C4-2B (cell line): Measurements from ENCODE around the gene ITGBL1.

ENCODE experiments used
- H3K27ac ChIP-seq: fragments of 450-650 bp; 2 replicates; pipeline ENCODE4 v1.5.1; 2017
- ZFX ChIP-seq: fragments of 450-650 bp; IDR thresholded peaks from 2 replicates; pipeline ENCODE4 v1.6.1; 2017
- TF ChIP-seq, protein P1 (sequence below): fragments of 450-650 bp; conservative IDR thresholded peaks from 2 replicates; pipeline ENCODE4 v1.5.1; 2017; ENCODE audit warnings: mild to moderate bottlenecking

Gene ITGBL1

DNA sequence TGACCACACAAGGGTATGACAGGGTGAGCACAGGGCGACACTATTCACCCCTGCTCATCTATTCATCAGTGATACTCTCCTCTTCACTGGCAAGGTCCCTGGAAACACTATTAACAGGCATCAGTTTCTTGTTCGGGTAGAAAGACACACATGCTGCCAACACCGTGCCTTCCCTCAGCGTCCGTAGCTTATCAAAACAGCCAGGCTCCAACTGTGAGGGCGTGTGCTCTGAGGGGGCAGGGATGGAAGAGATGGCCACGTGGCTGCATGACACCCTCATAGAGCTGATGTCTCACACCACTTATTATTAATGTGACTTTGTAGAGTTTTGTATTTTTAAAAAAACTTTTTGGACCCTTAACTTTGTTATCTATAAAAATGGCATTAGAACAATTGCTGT, 160.3 kb downstream of the ITGBL1 start:
- H3K27ac ChIP-seq = no peak overlapping the region
- TF ChIP-seq, protein P1, sequence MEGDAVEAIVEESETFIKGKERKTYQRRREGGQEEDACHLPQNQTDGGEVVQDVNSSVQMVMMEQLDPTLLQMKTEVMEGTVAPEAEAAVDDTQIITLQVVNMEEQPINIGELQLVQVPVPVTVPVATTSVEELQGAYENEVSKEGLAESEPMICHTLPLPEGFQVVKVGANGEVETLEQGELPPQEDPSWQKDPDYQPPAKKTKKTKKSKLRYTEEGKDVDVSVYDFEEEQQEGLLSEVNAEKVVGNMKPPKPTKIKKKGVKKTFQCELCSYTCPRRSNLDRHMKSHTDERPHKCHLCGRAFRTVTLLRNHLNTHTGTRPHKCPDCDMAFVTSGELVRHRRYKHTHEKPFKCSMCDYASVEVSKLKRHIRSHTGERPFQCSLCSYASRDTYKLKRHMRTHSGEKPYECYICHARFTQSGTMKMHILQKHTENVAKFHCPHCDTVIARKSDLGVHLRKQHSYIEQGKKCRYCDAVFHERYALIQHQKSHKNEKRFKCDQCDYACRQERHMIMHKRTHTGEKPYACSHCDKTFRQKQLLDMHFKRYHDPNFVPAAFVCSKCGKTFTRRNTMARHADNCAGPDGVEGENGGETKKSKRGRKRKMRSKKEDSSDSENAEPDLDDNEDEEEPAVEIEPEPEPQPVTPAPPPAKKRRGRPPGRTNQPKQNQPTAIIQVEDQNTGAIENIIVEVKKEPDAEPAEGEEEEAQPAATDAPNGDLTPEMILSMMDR = no peak
- TF ChIP-seq ZFX = no peak

DNA sequence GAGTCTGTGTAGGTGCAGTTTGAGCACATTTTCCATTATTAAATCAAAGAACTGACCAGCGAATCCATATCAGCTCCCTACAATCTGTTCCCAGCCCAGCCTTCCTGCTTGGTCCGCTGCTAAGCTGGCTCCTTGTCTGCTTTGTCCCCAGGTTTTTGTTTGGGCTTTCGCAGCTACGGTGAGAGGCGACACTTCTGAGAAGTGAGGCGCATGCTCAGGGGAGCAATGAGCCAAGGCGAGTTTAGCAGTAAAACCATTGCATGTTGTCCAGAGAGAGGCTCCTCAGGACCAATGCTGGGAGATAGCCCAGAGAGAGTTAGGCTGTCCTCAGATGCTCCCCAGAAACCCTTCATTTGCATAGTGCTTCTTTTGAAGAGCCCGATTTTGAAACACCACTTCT, 162.0 kb downstream of the ITGBL1 start:
- no peak overlapping the region for H3K27ac ChIP-seq

DNA sequence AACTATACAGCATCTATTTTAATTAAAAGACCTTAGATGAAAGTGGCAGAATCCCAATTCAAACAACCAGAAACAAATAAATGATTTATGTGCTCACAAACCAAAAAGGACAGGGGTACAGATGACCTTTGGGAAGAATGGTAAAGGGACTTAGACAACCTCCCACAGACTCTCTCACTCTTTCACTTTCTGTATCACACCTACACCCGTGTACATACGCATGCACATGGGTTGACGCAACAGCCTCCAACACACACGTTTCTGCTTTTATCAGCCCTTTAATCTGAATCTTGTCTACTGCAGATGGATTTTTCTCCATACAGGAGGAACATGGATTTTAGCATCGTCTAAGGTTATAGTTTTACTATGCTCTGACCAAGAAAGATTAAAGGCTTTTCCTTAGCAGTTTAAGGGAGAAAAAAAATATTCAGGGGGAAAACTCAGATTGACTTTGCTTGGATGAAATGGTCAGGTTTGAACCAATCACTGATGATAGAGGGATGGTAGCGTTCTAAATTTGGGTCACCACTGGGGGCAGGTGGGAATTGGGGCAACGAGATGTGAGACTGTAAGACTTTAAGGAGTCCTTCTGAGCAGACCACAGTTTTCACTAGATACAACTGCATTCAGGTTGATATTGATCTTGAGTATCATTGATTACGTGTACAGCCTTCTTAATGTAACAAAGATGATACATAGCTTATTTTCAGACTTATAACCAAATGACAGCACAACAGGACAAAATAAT, 166.1 kb downstream of the ITGBL1 start:
- TF ChIP-seq, protein P1 = no peak
- TF ChIP-seq ZFX = no peak
- no peak overlapping the region for H3K27ac ChIP-seq

More for the DNA sequence above, 162.0 kb downstream of the ITGBL1 start:
- TF ChIP-seq ZFX = no peak
- TF ChIP-seq, protein P1 = no peak

DNA sequence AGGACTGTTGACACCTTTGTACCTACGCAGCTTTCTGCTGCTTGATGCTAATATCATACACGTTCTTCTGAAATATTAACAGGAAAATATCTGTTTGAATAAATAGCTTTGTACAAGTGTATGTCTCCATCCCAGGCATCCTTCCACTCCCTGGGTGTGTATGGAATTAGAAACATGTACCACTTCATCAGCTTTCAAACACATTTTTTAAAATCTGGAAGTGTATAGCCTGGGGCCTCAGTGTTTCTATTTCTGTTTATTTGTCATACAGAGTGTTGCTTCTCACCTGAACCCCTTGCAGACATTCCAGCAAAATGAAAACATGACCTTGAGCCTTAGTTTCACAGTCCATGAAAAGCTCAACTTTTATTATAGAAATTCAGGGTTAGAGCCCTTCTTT, 168.6 kb downstream of the ITGBL1 start:
- no peak overlapping the region for H3K27ac ChIP-seq
- TF ChIP-seq, protein P1 = no peak
- no peak for TF ChIP-seq ZFX

DNA sequence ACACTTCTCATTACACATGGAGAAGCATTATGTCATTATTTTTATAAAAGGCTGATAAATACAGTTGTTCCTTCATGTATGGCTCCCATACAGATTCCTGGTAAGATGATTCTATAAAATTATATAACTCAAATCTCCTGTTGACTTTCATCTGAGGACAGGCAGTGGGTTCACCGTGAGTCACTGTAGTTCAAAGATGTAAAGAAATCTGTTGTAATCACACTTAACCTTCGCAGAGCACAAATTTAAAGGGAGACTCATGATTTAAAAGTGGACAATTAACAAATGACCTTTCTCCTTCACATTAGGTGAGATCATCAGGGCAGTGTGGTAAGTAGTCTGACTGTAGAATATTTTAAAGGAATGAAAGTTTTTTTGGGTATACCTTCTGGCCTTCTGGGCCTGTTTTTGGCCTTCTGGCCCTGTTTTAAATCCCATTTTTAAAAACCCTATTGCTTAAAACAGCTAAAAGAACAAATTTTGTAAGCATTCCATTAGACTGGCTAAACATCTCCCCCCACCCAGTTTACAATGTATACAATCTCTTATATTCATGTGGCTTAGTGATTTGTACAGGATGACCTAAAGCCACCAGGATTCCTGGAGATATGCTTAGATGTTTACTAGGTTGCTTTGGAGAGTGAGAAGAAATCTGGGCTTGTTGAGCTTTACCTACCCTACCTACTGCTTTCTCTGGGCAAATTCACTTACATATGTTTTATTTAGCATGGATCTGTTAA, 171.2 kb downstream of the ITGBL1 start:
- TF ChIP-seq, protein P1 = no peak
- TF ChIP-seq ZFX = no peak
- no peak overlapping the region for H3K27ac ChIP-seq

DNA sequence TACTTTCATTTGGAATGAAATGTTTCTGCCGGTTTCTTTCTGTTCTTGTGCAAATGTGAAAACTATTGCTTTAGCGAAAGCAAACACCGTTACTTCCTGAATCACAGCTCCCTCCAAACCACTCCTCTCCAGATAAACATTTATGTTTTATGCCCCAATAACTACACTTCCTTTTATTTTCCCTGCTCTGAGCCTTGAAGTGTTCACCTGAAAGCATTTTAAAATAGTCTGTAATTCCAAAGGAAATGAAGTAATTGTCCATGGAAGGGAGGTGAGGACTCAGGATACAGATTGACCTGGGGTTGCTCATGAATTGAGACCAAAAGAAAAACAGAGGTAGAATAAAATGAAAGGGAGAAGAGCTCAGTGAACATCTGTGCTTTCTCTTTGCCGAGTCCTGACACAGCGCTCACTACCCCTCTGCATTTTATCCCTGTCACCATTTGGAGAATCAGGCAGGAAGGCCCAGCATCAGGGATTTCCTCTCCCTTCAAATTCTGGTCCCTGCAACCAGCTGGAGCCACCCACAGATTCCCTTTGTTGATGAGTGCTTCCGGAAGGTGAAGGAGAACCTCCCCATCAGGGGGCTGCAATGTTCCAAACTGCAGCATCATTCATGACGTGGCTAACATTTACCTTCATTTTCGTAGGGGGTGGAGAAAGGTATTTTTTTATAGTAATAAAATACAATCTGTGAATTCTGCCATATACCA, 171.9 kb downstream of the ITGBL1 start:
- TF ChIP-seq, protein P1 = no peak
- TF ChIP-seq ZFX = no peak

DNA sequence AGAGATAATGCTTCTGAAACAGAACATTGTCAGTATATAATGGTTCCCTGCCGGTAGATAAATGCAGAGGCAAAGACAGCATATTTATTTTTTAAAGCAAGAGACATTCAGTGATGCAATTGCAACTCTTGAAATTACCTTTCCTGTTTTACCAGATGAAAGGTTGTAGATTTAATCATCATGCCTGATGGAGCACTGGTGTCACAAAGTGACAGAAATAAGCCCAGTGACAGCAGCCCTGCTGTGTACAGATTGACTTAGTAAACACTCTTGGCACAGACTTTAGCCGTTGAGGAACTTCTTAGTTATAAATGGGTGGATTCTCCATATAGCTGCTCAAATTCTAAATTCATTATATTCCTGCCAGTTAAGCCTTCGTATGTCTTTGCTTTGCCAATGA, 172.5 kb downstream of the ITGBL1 start:
- TF ChIP-seq ZFX = no peak
- TF ChIP-seq, protein P1 = no peak
- no peak overlapping the region for H3K27ac ChIP-seq

More for the DNA sequence above, 171.9 kb downstream of the ITGBL1 start:
- H3K27ac ChIP-seq = no peak overlapping the region
